SIG-M5 (cell line): ENCODE data around the gene FBXO47.
"Not testable (repeated sequence)": the region's sequence is repeated elsewhere in the genome, so short reads cannot be mapped to it uniquely, and the experiment has no call there.

Source experiments
- DNase-seq: peaks from one replicate; lab custom pipeline; 2025; lab: John Stamatoyannopoulos, UW

Gene FBXO47

GRCh38 chr17:38980490-38981217 is 13.5 kb upstream of the FBXO47 start:
- no peak for DNase-seq

- no peak for DNase-seq
These were observed 11.0 kb upstream of the FBXO47 start for GRCh38 chr17:38978180-38978579.

- DNase-seq: not testable (repeated sequence)
These were observed 9.0 kb upstream of the FBXO47 start for GRCh38 chr17:38976187-38976551.

GRCh38 chr17:38970804-38971203 is 3.6 kb upstream of the FBXO47 start:
- DNase-seq: no peak

GRCh38 chr17:38970128-38970527 is 2.9 kb upstream of the FBXO47 start:
- DNase-seq: no peak

GRCh38 chr17:38969281-38969680 is 2.1 kb upstream of the FBXO47 start:
- DNase-seq: no peak

- DNase-seq: no peak
These were observed 5.8 kb downstream of the FBXO47 start for GRCh38 chr17:38961413-38961812.

GRCh38 chr17:38960402-38960801 is 6.8 kb downstream of the FBXO47 start:
- no peak for DNase-seq

- DNase-seq: no peak
These were observed 7.7 kb downstream of the FBXO47 start for GRCh38 chr17:38959508-38959907.

- no peak for DNase-seq
These were observed 8.4 kb downstream of the FBXO47 start for GRCh38 chr17:38958756-38959155.

GRCh38 chr17:38958326-38958725 is 8.9 kb downstream of the FBXO47 start:
- no peak for DNase-seq

- not testable (repeated sequence) for DNase-seq
These were observed 13.4 kb downstream of the FBXO47 start for GRCh38 chr17:38953800-38954199.

GRCh38 chr17:38947189-38947588 is 20.0 kb downstream of the FBXO47 start:
- no peak for DNase-seq

GRCh38 chr17:38943607-38944006 is 23.6 kb downstream of the FBXO47 start:
- DNase-seq: no peak

- DNase-seq: no peak
These were observed 24.4 kb downstream of the FBXO47 start for GRCh38 chr17:38942696-38943334.

GRCh38 chr17:38940404-38940803 is 26.8 kb downstream of the FBXO47 start:
- DNase-seq: no peak

- no peak for DNase-seq
These were observed 27.2 kb downstream of the FBXO47 start for GRCh38 chr17:38939987-38940386.

GRCh38 chr17:38933962-38934361 is 33.2 kb downstream of the FBXO47 start:
- not testable (repeated sequence) for DNase-seq

GRCh38 chr17:38930782-38931181 is 36.4 kb downstream of the FBXO47 start:
- DNase-seq: not testable (repeated sequence)

- peak; percentile 96 for DNase-seq
These were observed 40.7 kb downstream of the FBXO47 start for GRCh38 chr17:38926293-38927070.

GRCh38 chr17:38925263-38925995 is 41.8 kb downstream of the FBXO47 start, which contains the start of gene LASP1NB:
Gene LASP1NB, plus strand, starts transcription at chr17:38925614.
- no peak for DNase-seq
